GM12892 (cell line): Measurements from ENCODE around the gene FLNB.

Experiments used
- POLR2A ChIP-seq: IDR thresholded peaks from 2 replicates; pipeline ENCODE4 v1.6.1; 2011; ENCODE audit warnings: low read depth, low read length, control low read depth
- POLR2AphosphoS5 ChIP-seq: IDR thresholded peaks from 2 replicates; pipeline ENCODE4 v1.6.1; 2011; ENCODE audit warnings: low read depth, low read length, control low read depth
- TAF1 ChIP-seq: IDR thresholded peaks from 2 replicates; pipeline ENCODE4 v1.6.1; 2011; ENCODE audit warnings: low read depth, mild to moderate bottlenecking, control low read depth, low read length, borderline replicate concordance

- TF ChIP-seq POLR2A (no peak), POLR2AphosphoS5 (no peak), TAF1 (no peak)
Measured at GRCh38 chr3:58137306-58137705, 129.1 kb downstream of the FLNB start.
